Stimulated activated naive CD8-positive, alpha-beta T cell treated with anti-CD3 and anti-CD28 coated beads, Interleukin-15, Interleukin-2, amounts not matched to agents 100 ng/mL and 50 ng/mL, for 24 hours (primary cell): Measurements from ENCODE around the gene SHOC1.

Experiments used
- H3K27ac Mint-ChIP-seq: one replicate; pipeline ENCODE4 v1.8.0; 2021; ENCODE audit warnings: mild to moderate bottlenecking, mixed read lengths
- H3K27me3 Mint-ChIP-seq: one replicate; pipeline ENCODE4 v1.8.0; 2021; ENCODE audit warnings: mixed read lengths
- H3K36me3 Mint-ChIP-seq: one replicate; pipeline ENCODE4 v1.8.0; 2021; ENCODE audit warnings: low read depth, mixed read lengths
- H3K4me1 Mint-ChIP-seq: one replicate; pipeline ENCODE4 v1.8.0; 2021; ENCODE audit warnings: low read depth, mixed read lengths
- H3K4me3 Mint-ChIP-seq: one replicate; pipeline ENCODE4 v1.8.0; 2021; ENCODE audit warnings: mild to moderate bottlenecking, mixed read lengths
- H3K9me3 Mint-ChIP-seq: one replicate; pipeline ENCODE4 v1.8.0; 2021; ENCODE audit warnings: mixed read lengths

The SHOC1 gene

DNA sequence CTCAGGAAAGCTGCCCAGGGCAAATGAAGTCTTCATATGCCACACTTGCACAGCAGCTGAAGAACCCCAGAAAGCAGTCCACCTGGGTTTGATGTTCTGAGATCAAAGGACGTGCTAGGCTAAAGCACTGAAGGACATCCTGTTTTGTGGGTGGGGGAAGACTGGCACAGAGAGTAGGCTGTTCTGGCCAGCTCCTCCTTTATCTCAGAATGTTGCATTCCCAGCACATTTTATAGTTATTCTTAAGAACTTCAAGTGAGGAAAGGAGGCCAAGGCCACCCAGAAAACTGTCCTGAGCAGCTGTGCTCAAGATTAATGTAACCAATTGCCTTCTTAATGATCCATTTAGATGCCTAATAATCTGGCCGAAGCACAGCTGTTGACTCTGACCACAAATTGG is 10.9 kb downstream of the SHOC1 start:
- Mint-ChIP-seq H3K27ac (no peak overlapping the region), H3K27me3 (no peaks in the 10 kb centered on the region), H3K4me1 (no peaks in the 10 kb centered on the region), H3K36me3 (peaks cover 3% of the 10 kb centered on the region), H3K4me3 (no peak overlapping the region), H3K9me3 (peaks cover 3% of the 10 kb centered on the region)

DNA sequence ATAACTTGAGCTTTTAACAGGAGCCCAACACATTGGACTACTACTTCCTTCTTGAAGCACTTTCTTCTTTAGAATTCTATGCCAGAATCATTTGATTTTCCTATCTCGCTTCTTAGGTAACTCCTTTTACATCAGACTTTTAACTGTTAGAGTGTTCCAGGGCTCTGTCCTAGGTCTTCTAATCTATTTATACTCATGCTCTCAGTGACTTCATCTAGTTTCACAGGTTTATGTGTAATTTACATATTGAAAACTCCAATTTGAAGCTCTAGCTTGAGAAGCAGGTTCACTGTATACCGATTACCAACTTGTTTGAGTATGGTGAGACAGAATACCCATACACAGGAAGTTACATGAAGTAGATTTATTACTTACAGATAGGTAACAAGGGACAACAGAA is 11.3 kb downstream of the SHOC1 start:
- Mint-ChIP-seq H3K4me3 (no peak overlapping the region), H3K36me3 (peaks cover 3% of the 10 kb centered on the region), H3K9me3 (peaks cover 3% of the 10 kb centered on the region), H3K4me1 (no peaks in the 10 kb centered on the region), H3K27ac (no peak overlapping the region), H3K27me3 (no peaks in the 10 kb centered on the region)

DNA sequence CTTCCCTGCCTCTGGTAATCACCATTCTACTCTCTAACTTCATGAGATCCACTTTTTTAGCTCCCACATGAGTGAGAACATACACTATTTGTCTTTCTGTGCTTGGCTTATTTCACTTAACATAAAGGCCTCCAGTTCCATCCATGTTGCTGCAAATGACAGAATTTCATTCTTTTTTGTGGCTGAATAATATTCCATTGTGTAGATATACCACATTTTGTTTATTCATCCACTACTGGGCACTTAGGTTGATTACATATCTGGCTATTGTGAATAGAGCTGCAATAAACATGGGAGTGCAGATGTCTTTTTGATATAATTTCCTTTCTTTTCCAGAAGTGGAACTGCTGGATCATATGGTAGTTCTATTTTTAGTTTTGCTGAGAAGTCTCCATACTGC is 28.7 kb downstream of the SHOC1 start:
- H3K27ac Mint-ChIP-seq: no peak overlapping the region
- peaks cover 12% of the 10 kb centered on the region for H3K36me3 Mint-ChIP-seq
- H3K4me3 Mint-ChIP-seq: no peak overlapping the region
- peaks cover 10% of the 10 kb centered on the region for H3K9me3 Mint-ChIP-seq
- H3K27me3 Mint-ChIP-seq: no peaks in the 10 kb centered on the region
- no peaks in the 10 kb centered on the region for H3K4me1 Mint-ChIP-seq

DNA sequence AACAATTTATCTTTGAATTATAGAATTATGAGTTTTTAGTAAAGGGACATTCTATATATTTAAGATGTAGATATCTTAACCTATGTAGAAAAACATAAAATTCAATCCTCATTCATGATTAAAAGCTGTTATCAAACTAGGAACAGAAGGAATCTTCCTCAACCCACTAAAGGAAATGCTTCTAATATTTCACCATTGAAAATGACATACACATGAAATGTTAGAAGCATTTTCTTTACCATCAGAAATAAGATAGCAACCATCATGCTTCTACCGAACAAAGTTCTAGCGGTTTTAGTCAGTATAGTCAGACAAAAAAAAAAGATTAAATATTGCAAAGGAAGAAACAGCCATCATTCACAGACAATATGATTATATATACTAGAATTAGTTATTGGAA is 32.2 kb downstream of the SHOC1 start:
- no peak overlapping the region for H3K27ac Mint-ChIP-seq
- H3K36me3 Mint-ChIP-seq: peaks cover 12% of the 10 kb centered on the region
- H3K4me3 Mint-ChIP-seq: no peak overlapping the region
- H3K4me1 Mint-ChIP-seq: peaks cover 4% of the 10 kb centered on the region
- H3K27me3 Mint-ChIP-seq: no peaks in the 10 kb centered on the region
- H3K9me3 Mint-ChIP-seq: peaks cover 6% of the 10 kb centered on the region

DNA sequence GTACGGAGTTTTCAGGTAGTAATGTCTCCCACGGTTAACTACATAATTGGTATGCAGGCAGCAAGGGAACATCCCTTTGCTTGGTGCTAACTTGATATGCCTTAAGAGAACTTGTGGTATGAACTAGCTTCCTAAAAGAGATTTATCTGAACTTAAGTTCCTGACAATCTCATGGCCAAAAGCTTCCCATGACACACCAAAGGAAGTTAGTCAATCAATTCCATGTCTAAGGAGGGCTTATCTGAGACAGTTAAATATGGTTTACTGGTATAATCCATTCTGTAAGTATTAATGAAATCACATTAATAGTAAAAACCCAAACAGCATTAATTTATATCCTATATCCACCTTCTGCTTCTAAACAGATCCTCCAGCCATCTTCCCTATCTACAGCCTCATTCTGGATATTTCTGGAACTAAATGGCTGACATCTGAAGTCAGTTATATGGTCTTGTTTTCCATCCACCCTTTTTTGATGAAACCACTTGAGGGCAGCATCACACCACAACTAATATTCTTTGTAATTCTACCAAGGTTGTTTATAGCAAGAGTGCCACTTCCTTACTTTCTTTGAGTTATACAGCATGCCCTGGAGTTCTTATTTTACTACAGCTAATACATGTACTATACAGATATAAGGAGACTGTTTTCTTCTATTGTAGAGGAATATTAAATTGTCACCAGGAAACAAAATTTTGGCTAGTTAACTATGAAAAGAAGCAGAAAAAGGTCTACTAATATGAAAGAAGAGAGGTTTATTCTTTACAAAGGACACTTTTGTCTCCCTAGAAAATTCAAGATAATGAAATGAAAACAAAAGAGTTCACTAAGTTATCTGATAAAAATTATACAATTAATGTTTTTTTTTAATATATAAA is 34.7 kb downstream of the SHOC1 start:
- Mint-ChIP-seq H3K4me3 (no peak overlapping the region), H3K27me3 (no peaks in the 10 kb centered on the region), H3K4me1 (peaks cover 4% of the 10 kb centered on the region), H3K36me3 (no peaks in the 10 kb centered on the region), H3K9me3 (no peaks in the 10 kb centered on the region), H3K27ac (no peak overlapping the region)

DNA sequence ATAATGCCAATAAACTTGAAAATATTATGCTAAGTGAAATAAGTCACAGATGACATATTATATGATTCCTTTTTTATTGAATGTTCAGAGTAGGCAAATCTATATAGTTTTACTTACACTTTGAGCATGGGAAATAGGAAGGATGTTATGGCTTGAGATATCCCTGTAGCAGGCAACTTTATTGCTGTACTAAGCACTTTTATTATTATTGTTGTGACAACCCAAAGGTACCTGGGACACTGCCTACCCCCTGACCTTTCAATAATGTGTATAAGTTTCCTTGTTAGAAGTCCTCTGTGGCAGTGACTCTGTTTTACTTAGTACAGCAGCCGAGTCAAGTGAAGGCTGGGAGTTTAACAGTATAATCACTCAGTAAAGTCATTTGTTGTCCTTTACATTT is 39.9 kb downstream of the SHOC1 start:
- Mint-ChIP-seq H3K4me1 (no peaks in the 10 kb centered on the region), H3K9me3 (peaks cover 15% of the 10 kb centered on the region), H3K27me3 (no peaks in the 10 kb centered on the region), H3K4me3 (no peak overlapping the region), H3K36me3 (peaks cover 20% of the 10 kb centered on the region), H3K27ac (no peak overlapping the region)

DNA sequence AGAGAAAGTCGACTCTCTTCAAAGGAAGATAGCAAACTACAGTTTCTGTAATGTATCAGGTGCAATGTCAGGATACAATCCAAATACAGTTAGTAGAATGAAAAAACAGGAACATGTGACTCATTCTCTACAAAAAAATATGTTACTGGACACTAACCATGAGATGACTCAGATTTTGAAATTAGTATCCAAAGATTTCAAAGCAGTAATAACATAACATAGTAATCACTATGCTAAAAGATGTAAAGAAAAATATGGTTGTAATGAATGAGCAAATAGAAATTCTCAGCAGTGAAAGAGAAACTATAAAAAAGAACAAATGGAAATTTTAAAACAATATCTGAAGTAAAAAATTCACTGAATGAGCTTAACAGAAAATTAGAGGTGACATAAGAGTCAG is 42.3 kb downstream of the SHOC1 start:
- Mint-ChIP-seq H3K4me3 (no peak overlapping the region), H3K27me3 (no peaks in the 10 kb centered on the region), H3K9me3 (peaks cover 15% of the 10 kb centered on the region), H3K27ac (no peak overlapping the region), H3K36me3 (peaks cover 20% of the 10 kb centered on the region), H3K4me1 (no peaks in the 10 kb centered on the region)
